Measurements from ENCODE around the gene PFDN6. TPM values are rescaled to one million over a fixed set of nuclear protein-coding genes. Genes with fewer than 3 reads are reported as not detected.

Gene PFDN6
- 37.5 and 69.7 TPM in 2 replicates for total RNA-seq

DNA sequence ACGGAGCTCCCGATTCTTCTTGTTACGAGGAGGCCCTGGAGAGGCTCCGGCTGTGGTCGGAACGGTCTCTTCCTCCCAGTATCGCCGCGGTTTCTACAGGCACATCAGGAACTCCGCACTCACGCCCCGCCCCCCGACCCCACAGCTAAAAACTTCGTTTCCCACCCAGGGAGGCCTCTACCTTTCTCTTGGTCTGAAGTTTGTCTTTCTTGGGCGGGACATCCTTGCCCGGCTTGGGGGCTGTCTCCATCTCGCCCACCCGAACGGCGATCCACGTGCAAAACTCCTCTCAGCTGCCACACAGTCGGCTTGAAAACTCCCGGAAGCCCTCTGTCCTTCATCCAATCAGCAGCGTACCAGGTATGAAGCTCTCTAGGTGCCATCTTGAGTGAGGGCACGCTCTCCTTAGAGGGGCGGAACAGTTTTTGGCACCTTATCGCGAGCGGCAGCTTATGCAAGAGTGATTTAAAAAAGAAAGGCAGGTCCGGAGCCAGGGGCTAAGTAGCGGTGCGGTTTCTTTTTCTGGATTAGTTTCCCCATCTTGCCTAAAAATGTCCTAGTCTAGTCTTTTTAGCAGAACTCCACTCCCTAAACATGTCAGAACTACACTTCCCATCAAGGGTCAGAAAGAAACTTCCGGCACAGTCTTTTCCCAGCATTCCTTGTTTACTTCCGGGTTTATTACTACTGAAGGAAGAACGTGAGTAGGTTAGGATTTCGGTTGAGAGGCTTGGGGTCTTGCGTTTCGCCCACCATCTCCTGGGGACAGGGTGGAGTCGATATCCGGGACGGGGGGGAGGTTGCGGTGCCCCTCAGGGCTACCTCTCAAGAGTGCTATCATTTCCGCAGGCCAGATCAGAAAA, at the start of gene PFDN6, which contains the start of gene WDR46:
Gene PFDN6 (plus strand): TSS at position 681 of the 863 bp plus-strand sequence. CDS start 256 bp downstream, outside the sequence.
Gene WDR46 (minus strand): TSS at position 319 of the 863 bp plus-strand sequence. CDS start 69 bp downstream, at position 250.

DNA sequence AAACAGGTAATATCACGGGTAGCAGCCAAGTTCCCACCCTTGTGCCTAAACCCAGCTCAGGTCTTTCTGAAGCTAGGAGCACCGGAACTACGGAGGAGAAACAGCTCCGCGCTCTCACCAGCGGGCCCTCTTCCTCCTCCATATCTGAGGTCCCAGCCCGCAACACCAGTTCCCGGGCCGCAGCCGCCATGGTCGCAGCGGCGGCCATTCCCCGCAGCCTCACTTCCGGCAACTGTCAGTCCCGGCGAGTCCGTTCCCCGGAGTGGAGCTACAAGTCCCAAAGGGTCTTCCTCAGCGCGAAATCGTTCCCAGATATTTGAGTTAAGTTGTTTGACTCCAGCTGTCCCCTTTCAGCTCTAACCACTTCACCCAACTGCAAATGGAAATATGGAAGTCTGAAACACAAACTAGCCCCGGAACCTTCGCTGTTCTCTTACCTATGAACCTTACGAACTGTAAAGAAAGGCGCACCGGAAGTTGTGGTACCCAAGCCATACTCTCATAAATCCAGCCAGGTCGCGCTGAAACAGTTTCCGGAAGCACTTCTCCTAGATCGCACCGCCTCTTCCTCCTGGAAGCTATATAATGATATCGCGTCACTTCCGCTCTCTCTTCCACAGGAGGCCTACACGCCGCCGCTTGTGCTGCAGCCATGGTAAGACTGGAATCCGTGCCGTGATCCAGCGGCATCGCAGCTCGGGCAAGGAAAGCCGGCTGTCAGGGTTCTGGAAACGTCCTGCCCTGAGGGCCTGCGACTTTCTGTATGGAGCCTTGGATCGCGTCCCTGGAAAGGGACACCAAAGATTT, 17.7 kb upstream of the PFDN6 start, which contains the start of the genes RPS18 and VPS52:
Gene RPS18 (plus strand): TSS at position 608 of the 807 bp plus-strand sequence. CDS start 45 bp downstream, at position 653.
Gene VPS52 (minus strand): TSS at position 409 of the 807 bp plus-strand sequence. CDS start 201 bp downstream, at position 208.

GRCh38 chr6:33276864-33277662, 12.3 kb upstream of the PFDN6 start, which contains the start of gene B3GALT4:
Gene B3GALT4 (plus strand): TSS chr6:33277123. CDS start chr6:33277420, 297 bp downstream.

GRCh38 chr6:33298773-33299236, 9.4 kb downstream of the PFDN6 start, which contains the start of gene RGL2:
Gene RGL2 (minus strand): TSS chr6:33298942. CDS start chr6:33298610, 332 bp downstream.

GRCh38 chr6:33313709-33314514, 24.5 kb downstream of the PFDN6 start, which contains the start of gene TAPBP:
Gene TAPBP (minus strand): TSS chr6:33314078. CDS start chr6:33314041, 37 bp downstream.

DNA sequence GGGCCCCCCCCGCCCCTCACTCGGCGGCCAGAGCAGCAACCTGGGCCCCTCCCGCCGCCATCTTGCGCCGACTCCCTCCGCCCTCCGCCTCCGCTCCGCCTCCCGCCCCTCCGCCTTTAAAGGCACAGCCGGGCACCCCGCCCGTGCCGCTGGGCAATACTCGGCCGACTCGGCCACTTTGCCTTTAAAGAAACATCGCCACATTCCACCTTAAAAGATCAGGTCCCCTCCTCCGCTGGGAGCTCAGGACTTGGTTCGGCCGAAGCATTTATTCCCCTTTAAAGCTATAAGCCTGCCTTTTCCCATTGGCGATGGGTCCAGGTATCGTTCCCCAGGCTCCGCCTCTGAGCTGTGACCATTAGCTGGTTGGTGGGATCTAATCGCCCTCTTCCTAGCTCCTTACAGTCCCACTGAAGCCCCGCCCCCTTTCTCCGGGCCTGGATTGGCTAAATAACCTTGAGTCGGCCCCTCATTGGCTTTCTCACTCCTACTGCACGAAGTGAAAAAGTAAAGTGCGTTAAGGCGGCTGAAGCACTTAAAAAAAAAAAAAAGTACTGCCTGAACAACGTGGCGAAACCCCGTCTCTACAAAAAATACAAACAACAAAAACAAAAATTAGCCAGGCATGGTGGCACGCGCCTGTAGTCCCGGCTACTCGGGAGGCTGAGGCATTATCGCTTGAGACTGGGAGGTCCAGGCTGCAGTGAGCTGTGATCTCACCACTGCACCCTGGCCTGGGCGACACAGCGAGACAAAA, 28.4 kb downstream of the PFDN6 start, which contains the start of gene ZBTB22:
Gene ZBTB22 (minus strand): TSS at position 76 of the 757 bp plus-strand sequence. CDS start 828 bp downstream, outside the sequence.

Other genes with a start within 250 kb of the PFDN6 start
- gene HLA-DPA1, start 216.0 kb upstream of the PFDN6 start, total RNA-seq: 0.14 TPM in 1 of 2 replicates, not detected in the other
- not detected in 2 replicates for gene HLA-DPB1, start 213.6 kb upstream of the PFDN6 start, total RNA-seq
- under 0.01 and 0.36 TPM in 2 replicates for gene COL11A2, start 97.1 kb upstream of the PFDN6 start, total RNA-seq
- gene RXRB, start 88.9 kb upstream of the PFDN6 start, total RNA-seq: 16.1 and 21.8 TPM in 2 replicates
- 66.9 and 118 TPM in 2 replicates for gene SLC39A7, start 88.7 kb upstream of the PFDN6 start, total RNA-seq
- 12.5 and 40.3 TPM in 2 replicates for gene HSD17B8, start 84.9 kb upstream of the PFDN6 start, total RNA-seq
- 34.2 and 48.2 TPM in 2 replicates for gene RING1, start 81.1 kb upstream of the PFDN6 start, total RNA-seq
- 27.0 and 28.8 TPM in 2 replicates for gene VPS52, start 17.7 kb upstream of the PFDN6 start, total RNA-seq
- gene RPS18, start 17.5 kb upstream of the PFDN6 start, total RNA-seq: 3,073 and 7,254 TPM in 2 replicates
- 2.7 and 4.1 TPM in 2 replicates for gene B3GALT4, start 12.5 kb upstream of the PFDN6 start, total RNA-seq
- 55.0 and 84.4 TPM in 2 replicates for gene WDR46, start 362 bp upstream of the PFDN6 start, total RNA-seq
- gene RGL2, start 9.3 kb downstream of the PFDN6 start, total RNA-seq: 22.9 and 40.4 TPM in 2 replicates
- 22.2 and 108 TPM in 2 replicates for gene TAPBP, start 24.5 kb downstream of the PFDN6 start, total RNA-seq
- 19.9 and 24.3 TPM in 2 replicates for gene ZBTB22, start 28.1 kb downstream of the PFDN6 start, total RNA-seq
- gene DAXX, start 33.4 kb downstream of the PFDN6 start, total RNA-seq: 35.9 and 77.9 TPM in 2 replicates
- 0.21 and 0.68 TPM in 2 replicates for gene KIFC1, start 102.2 kb downstream of the PFDN6 start, total RNA-seq
- 10.3 and 13.0 TPM in 2 replicates for gene PHF1, start 121.4 kb downstream of the PFDN6 start, total RNA-seq
- gene CUTA, start 128.5 kb downstream of the PFDN6 start, total RNA-seq: 27.3 and 62.1 TPM in 2 replicates
- gene SYNGAP1, start 130.5 kb downstream of the PFDN6 start, total RNA-seq: 0.68 and 3.9 TPM in 2 replicates
- gene ZBTB9, start 165.0 kb downstream of the PFDN6 start, total RNA-seq: 10.6 and 13.0 TPM in 2 replicates

Measured in nasal cavity respiratory epithelium epithelial cell of viscerocranial mucosa (primary cell).